NCI-H187 (cell line): ENCODE results near the gene VAX1.
A peak's percentile ranks its signal among the peaks of the same experiment; 100 is the strongest.
"Not testable (repeated sequence)": the region's sequence is repeated elsewhere in the genome, so short reads cannot be mapped to it uniquely, and the experiment has no call there.

Experiments used
- DNase-seq, 2 experiments: peaks; one replicate each; lab custom pipeline; 2025; lab: John Stamatoyannopoulos, UW

Gene VAX1, protein sequence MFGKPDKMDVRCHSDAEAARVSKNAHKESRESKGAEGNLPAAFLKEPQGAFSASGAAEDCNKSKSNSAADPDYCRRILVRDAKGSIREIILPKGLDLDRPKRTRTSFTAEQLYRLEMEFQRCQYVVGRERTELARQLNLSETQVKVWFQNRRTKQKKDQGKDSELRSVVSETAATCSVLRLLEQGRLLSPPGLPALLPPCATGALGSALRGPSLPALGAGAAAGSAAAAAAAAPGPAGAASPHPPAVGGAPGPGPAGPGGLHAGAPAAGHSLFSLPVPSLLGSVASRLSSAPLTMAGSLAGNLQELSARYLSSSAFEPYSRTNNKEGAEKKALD

DNA sequence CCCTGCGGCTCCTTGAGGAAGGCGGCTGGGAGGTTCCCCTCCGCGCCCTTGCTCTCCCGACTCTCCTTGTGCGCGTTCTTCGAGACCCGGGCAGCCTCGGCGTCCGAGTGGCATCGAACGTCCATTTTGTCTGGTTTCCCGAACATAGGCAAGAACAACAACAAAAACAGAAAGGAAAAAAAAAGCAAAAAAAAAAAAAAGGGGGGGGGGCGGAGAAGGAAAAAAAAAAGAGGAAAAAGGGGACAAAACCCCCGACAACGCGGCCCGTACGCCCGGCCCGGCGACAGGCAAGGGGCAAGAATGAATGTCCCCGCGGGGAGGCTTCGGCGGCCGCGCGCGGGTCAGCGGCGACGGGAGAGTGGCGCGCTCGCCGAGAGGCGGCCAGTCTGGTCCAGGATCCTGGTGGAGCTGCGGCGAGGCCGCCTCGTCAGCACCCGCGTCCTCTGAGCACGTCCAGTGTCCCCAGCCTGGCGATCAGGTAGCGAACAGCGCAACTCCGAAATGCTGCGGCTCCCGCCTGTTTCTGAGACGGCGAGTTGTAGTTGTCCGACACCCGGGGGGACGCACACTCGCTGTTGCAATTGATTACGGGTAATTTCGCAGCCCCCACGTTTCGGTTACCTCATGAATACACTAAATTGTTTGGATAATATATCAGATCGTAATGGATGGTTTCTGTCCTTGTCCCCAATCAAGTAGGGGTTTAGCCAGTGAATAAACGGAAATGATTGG lies at the start of gene VAX1:
Gene VAX1 (minus strand): TSS at position 360 of the 732 bp plus-strand sequence. CDS start 214 bp downstream, at position 146.
- no peak for DNase-seq

DNA sequence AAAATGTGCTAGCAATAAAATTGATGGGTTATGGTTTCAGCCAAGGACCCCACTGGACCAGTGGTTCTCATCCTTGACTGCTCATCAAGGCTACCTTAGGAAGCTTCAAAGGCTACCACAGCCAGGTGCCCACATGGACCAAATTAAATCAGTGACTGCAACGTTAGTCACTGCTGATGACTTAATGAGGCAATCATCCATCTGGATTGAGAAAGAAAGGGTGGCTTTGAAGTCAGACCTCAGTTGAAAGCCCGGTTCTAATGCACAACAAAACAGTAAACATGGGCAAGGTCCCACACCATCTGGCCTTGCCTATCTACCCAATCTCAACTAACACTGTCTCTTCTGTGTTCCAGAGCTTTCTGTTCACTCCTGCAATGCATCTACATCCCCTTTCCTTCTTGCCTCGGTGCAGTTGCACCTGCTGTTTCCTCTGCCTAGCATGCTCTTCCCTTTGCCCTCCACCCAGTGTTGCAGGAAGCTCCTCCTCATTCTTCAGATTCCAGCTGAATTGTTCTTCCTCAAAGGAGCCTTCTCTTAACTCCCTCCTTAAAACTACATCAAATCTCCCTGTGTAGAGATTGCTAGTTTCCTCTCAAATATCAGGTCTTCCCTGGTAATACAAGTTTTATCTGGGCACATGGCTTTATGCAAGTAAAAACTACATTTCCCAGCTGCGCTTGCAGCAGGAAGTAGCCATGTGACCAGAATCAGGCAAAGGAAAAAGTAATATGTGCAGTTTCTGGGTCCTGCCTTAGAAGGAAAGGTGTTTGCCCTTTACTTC lies 49.0 kb upstream of the VAX1 start:
- no peak for DNase-seq

DNA sequence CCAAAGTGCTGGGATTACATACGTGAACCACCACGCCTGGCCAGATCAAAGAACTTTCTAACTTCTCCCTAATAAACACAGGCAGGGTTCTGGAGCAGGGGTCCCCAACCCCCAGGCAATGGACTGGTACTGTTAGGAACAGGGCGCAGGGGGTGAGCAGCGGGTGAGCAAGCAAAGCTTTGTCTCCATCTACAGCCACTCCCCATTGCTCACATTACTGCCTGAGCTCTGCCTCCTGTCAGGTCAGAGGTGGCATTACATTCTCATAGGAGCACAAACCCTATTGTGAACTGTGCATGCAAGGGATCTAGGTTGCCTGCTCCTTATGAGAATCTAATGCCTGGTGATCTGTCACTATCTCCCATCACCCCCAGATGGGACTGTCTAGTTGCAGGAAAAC lies 47.7 kb upstream of the VAX1 start:
- not testable (repeated sequence) for DNase-seq

DNA sequence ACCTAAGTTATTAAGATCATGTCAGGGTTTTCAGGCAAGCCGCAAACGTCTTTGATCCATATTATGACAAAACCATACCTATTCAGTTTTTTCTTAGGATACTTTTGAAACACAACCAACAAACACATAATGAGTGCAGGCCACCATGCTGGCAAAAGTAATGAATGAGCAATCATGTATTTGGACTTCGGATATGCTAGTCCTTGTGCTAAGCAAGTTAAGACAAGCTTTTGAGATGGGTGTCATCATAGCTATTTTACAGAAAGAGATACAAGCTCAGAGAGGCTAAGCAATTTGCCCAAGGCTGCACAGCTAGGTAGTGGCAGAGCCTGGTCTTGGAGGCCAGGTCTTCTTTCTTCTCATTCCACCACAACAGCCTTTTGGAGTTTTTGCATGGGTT lies 46.8 kb upstream of the VAX1 start:
- DNase-seq: no peak

DNA sequence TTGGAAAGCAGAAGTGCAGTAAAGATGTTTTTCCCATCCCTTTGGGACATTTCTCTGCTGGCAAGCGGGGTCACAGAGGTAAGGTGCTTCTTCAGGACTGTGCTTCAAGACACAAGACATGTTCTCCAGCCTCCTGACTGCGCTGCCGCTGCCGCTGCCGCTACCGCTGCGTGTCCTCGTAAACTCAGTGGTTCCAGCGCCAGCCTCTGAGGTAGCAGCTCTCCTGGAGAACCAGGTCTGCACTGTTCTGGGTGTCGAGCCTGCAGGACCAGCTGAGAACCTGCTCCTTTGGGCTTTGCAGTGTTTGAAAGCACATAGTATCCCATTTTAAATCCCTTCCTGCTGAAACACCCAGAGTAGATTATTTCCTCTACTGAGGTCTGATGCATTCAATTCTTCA lies 46.2 kb upstream of the VAX1 start:
- DNase-seq: no peak

DNA sequence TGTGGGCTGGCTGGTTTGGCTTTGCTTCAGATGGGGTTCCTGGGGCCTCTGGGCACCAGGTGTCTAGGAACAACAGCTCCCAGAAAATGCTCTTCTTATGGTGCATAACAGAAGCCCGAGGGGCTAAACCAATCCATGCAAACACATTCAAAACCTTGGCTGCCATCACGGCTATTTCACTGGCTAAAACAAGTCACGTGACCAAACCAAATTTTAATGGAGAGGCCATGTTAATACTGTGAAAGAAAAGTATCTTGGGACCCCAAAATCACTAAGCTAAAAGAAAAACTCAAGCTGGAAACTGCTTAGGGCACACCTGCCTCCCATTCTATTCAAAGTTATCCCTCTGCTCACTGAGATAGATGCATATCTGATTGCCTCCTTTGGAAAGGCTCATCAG lies 40.1 kb upstream of the VAX1 start:
- DNase-seq: no peak

DNA sequence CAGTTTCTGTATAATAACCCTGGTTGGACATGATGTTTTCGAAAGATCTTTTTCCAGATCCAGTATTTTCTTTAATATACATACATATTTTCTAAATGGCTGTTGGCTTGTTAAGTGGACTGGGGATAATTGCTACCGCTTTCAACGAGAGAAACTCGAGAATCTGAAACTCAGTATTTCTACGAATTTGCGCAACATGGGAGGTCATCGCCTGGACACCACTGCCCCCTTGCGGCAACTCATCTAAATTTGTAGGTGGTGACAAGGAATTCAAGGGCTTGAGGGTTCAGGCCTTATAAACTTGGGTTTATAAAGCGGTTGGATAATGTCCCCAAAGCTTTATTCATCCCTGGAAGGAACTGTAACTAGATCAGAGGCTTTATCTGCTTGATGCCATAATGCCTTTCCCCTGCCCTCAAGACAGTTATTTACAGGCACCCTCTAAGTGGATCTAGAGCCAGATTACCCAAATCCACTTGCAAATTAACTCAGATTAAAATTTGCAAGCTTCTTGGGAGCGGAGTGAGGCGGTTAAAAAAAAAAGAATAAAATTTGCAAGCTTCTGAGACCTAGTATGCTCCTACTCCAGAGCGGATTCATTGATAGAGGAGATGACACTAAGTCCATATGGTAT lies 37.9 kb upstream of the VAX1 start:
- peak; percentile 6 to 34 for DNase-seq

DNA sequence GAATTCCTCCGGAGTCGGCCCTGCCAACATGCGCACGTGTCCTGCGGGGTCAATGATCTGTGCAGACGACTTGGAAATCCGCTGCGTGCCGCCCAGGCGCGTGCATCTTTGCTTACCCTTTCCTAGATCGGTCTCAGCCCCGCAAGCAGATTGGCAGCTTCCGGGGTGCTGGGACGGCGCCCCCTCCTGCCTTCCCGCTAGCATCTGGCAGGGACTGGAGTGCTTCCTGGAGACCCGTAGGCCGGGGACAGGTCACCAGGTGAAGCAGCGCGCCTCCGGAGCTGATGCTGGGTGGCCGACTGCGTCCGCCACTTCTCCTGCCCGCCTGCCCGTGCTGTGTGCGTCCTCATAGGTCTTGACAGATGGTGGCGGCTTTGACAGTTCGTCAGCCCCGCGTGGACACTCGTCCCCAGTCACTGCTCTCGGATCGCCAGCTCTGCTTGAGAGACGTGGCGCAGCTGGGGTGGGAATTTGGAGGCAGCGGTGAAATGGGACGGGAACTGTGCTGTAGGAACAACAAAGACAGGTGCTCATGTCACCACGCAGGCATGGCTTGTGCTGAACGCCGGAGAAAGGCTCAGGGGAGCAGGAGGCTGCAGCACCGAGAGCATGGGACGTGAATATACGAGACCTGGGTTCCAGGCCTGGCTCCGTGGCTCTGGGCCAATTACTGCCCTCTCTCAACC lies 37.3 kb upstream of the VAX1 start:
- peak in 1 of 2 experiments; percentile 32 for DNase-seq

DNA sequence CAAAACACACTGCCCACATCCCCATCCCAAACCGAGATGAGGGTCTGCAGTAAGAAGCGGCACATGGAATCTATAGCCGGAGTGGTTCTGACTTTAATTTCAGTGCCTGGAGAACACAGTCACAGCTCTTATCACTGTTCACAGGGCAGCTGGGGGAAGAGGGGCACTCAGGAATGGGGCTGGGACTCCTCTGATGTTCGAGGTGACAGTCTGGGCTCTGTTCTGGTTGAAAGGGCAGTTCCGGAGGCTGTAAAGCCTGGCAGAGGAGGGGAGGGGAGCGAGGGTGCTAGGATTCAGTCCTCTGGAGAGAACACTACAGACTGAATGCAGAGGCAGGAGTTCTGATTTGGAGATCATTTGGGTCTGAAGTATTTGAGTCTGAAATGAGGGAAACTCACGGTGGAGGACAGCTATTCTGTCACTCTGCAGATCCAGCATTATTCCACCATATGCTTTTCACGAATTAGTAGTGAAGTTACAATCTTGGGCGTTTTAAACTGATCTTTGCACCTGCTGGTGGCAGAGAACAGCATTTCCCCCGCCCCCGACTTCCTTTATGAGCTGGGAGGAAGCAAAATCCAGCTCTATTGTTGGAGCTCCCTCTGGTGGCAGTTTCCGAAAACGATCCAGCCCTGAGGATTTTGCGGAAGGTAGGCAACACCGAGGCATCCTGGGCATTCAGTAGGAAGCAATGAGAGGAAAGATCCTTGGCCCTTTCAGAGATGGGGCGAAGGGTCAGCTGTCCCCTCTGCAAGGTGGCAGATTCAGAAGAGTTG lies 36.6 kb upstream of the VAX1 start:
- peak; percentile 65 to 75 for DNase-seq

DNA sequence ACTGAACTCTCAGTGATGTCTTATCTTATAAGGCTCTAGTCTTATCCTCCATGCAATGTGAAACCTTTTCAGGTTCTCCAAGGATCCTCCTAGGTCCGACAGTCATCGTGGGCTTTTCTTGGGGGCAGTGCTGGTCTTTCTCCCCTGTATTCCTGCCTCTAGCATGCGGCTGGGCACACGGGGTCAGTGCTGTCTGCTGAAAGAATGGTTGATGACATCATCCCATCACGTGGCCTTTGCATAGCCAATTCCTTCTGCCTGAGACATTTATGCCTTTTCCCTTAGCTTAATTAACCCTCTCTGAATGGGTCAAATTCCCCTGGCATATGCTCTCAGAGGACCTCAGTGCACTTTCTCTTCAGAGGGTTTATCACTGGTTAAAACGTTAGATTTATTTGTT lies 32.2 kb upstream of the VAX1 start:
- no peak for DNase-seq

DNA sequence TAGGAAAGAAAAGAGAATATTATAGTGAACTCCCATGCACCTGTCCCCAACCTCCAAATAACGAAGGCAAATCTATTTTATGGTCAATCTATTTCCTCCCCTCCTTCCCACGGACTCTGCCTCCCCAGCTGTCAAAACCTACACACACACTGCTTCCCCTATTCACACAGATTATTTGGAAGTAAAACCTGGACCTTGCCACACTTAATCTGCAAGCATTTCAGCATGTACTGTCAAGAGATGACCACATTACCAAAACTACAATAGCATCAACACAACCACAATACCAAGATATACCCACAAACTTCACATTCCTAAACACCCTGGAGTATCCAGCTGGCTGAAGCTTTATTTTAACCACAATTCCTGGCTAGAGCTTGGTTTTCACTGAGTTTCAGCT lies 31.4 kb upstream of the VAX1 start:
- no peak for DNase-seq

DNA sequence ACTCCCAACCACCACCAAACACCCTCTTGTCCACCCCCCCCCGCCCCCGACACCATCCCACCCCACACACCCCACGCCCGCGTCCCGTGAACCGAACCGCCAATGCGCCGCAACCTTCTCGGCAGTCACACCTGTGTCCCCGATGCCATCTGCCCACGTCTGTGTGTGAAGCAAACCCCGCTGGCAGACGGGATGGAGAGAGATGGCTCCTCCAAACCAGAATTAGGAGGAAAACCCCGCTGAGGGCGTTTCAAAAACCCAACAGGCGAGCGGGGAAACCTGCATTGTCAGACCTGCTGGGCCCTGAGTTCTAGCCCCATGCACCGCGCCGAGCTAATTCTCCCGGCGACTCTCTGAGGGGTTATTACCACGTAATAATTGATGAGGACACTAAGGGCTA lies 30.7 kb upstream of the VAX1 start:
- DNase-seq: no peak

DNA sequence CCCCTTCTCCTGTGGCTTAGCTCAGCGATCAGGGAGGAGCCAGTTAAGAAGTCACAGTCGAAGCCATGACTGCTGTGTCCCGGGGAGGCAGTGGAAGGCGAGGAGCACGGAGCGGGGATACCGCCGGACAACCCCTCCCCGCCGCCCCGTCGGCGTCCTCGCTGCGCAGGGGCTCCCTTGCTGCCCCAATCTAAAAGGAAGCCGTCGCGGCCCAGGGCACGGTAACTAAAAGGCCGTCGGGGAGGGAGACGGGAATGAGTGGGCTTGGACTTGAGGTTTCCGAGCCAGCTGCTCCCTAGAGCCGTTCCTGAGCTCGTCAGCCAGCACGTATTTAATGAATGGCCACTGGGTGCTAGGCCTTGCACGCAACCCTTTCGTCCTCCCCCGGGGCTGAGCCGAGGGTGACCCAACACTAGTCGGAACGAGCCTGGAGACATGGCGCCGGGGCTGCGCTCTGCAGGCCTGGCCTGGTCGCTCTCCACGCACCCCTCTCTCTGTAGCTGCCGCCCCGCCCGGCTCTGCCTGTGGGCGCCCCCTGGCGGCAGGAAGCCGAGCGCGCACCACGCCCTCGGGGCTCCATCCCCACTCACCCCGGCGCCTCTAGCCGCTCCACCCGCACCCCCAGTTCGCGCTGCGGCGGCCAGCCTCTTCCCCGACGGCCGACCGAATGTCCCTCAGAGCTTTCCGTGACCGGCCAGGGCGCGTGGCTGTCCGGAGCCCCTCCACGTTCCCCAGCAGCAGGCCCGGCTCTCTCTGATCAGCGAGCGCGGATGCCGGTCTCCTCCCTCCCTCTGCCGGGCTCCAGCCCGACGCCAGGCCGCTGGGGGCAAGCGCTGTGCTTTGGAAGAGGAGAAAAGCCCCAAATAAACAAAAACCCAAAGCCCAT lies 30.0 kb upstream of the VAX1 start:
- DNase-seq: peak in 1 of 2 experiments; percentile 9

DNA sequence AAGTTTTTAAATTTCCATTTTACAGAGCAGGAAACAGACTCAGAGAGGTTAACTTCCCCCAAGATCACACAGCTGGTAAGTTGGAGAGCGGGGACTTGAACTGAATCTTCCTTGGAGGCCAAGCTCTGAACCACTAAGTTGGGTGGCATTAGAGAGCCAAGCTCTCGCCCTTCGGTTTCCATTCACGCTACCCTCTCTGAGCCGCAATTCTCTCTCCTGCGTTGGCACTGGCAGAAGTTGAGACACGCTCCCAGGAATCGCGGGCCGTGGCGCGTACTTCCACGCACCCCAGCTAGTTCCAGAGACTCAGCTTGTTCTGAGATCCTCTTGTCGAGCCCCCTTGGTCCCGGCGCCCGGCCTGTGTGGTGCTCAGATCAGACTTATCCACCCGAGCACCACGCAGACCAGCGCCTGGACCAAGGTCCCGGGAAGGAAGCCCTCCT lies 29.3 kb upstream of the VAX1 start:
- DNase-seq: no peak

DNA sequence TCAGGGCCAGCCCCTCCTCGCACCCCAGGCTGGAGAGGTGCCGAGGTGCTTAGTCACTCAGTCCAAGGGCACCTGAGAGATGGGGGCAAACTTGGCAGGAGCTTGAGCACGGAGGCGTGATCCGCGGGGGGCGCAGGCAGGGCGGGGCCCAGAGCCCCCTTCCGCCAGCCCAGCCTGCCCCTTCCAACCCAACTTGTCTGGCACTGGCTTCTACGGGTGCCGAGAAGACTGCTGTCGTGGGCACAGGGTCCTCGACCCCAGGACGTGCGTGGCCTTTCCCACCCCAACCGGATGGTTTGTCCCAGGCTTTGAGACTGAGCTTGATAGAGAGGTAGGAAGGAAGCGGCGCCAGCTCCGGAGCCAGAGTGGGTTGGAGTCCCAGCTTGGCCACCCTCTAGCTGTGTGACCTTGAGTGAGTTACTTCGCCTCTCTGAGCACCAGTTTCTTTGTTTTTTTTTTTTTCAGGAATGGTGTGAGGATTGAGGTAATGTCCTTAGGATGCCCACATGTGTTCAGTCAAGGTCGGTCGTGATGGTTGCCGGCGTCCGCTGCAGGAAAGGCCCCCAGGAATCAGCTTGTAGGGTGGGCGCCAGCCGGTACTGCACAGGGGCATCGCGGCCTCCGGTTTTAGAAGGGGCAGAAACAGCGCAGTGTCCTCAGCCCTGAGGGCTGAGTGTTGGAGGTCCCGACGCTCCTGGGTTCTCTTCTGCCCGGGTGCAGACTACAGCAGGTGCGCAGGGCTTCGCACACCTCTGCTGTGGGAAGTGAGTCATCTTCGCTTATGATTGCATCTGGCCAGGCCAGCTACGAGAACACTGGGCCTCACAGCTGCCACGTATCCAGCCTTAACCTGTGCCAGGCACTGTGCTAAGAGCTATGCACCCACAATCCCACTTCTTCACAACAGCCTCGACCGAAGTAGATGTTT lies 28.6 kb upstream of the VAX1 start:
- no peak for DNase-seq

DNA sequence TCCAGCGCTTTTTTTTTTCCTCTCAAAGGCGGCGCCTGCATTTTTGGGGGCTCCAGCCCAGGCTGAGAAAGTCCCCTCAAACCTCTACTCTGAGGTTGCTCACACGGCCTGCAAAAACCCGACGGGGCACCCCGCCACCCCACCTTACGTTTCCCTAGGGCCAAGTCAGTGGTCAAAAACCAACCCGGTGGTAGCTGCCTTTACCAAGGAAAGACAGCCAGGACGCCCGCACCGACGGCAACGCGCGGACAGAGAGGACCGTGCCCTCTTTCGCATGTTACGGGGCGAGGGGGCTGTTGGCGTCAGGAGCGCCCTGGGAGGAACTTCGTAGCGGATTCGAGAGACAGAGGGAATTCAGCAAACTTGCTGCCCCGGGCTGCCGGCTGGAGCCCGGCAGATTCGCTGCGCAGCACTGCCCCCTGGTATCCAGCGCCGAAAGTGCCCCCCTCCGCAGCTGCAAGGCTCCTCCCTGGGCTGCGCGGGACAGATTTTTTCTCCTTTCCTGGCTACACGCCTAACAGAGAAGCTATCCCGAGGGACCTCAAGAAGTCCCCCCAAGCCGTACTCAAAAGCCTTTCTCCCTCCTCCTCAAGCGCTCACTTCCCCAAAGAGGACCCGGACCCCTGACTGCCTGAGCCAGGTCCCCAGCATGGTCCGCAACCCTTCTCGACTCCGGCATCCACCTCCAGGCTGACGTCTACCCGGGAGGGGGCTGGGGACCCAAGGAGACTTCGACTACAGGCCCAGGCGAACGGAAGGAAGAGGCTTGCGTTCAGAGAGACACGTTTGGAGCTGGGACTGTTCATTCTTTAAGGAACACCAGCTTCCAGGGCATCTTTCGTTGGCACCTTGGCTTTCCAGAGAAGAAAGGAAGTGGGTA lies 27.7 kb upstream of the VAX1 start:
- no peak for DNase-seq
